Spleen (tissue), 7 donors: ENCODE results near the gene HLCS.

Source experiments
- CTCF ChIP-seq, 11 experiments: fragments of 200-600 bp in 7 of 11; fragments of 450-650 bp in 4 of 11; sonication (generic) in 4 of 11; IDR thresholded peaks in 8 of 11; conservative IDR thresholded peaks in 3 of 11; 1 replicate in 7 of 11; 2 replicates in 4 of 11; pipeline versions ENCODE4 v1.4.0 to v1.8.0; 2016 to 2021; ENCODE audit warnings: antibody characterized with exemption in 11 of 11, inconsistent platforms in 4 of 11, mild to moderate bottlenecking in 1 of 11
- POLR2A ChIP-seq, 3 donors: fragments of 450-650 bp; IDR thresholded peaks; one replicate each; pipeline ENCODE4 v1.5.1; 2017; ENCODE audit warnings: antibody characterized with exemption in 3 of 3, mild to moderate bottlenecking in 1 of 3
- POLR2AphosphoS5 ChIP-seq, 3 donors: sonication (generic); formaldehyde crosslinking; IDR thresholded peaks; one replicate each; pipeline ENCODE4 v1.5.1; 2017; ENCODE audit warnings: antibody characterized with exemption in 3 of 3
- donor health status: DM: no; HTN: no; CAD: no; lungs with moderate emphysema.
- donor health status: DM: no; HTN: no; CAD: no.
- donor health status: DM: no; HTN: no; CAD: no.

DNA sequence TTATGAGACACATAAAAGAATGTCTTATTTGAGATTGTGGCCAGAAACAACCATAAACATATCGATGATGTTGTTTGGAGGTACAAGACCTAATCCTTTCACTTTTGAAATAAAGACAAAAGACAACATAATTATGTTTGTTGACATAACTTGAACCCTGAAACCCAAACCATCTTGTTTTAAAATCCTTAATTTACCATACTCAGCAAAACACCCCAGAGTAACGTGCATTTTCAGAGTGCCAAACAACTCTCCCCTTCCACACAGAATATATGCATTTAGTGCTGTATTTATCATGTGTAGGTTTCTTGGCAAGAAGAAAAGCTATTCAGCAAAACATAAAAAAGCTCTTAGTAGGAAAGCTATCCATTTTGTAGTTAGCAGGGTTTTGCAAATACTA is 250.1 kb downstream of the HLCS start:
- TF ChIP-seq CTCF (IDR thresholded peaks at IDR 0.05 in 8 of 11, conservative IDR thresholded peaks at IDR 0.05 in 3 of 11) (no peak), POLR2A (IDR thresholded peaks at IDR 0.05) (no peak), POLR2AphosphoS5 (IDR thresholded peaks at IDR 0.05) (no peak)
